NT2/D1 (cell line): ENCODE data around the gene CIP2A.

ENCODE experiments used
- SUZ12 ChIP-seq: IDR thresholded peaks from 2 replicates; pipeline ENCODE4 v1.6.1; 2011; ENCODE audit not compliant: insufficient read length, insufficient read depth; ENCODE audit errors: extremely low read depth
- YY1 ChIP-seq: IDR thresholded peaks from 2 replicates; pipeline ENCODE4 v1.6.1; 2011; ENCODE audit not compliant: insufficient read length, insufficient read depth

- TF ChIP-seq SUZ12, result no peak
- TF ChIP-seq YY1, result no peak
Observed at GRCh38 chr3:108548886-108549285, 40.4 kb downstream of the CIP2A start.
